Stimulated activated CD4-positive, alpha-beta T cell treated with anti-CD3 and anti-CD28 coated beads, Interleukin-12 subunit alpha, Interleukin-12 subunit beta, amount 100 ng/mL, for 24 hours (primary cell): ENCODE measurements around the gene NOS3.
A peak's percentile ranks its signal among the peaks of the same experiment; 100 is the strongest.

Experiments used
- DNase-seq, 2 experiments: peaks; one replicate each; pipeline ENCODE4 v3.0.0-alpha.2; 2020; ENCODE audit warnings: low read depth in 2 of 2

Gene NOS3

GRCh38 chr7:150979713-150980390 lies 11.0 kb upstream of the NOS3 start:
- DNase-seq, result no peak

GRCh38 chr7:150980663-150981062 lies 10.2 kb upstream of the NOS3 start:
- DNase-seq, result no peak

- DNase-seq, result no peak
Observed at GRCh38 chr7:150981644-150982043, 9.2 kb upstream of the NOS3 start.

GRCh38 chr7:150982351-150982750 lies 8.5 kb upstream of the NOS3 start:
- no peak for DNase-seq

- no peak for DNase-seq
Observed at GRCh38 chr7:150983893-150984368, 6.9 kb upstream of the NOS3 start.

- peak in 1 of 2 experiments; percentile 65 for DNase-seq
Observed at GRCh38 chr7:150986099-150986512, 4.7 kb upstream of the NOS3 start.

GRCh38 chr7:150986556-150986955 lies 4.3 kb upstream of the NOS3 start:
- no peak for DNase-seq

- DNase-seq, result peak in 1 of 2 experiments; percentile 68
Observed at GRCh38 chr7:150988230-150989226, 2.3 kb upstream of the NOS3 start.

- no peak for DNase-seq
Observed at GRCh38 chr7:150989456-150989855, 1.4 kb upstream of the NOS3 start.

GRCh38 chr7:150992051-150992640 lies 1.3 kb downstream of the NOS3 start:
- DNase-seq, result no peak

GRCh38 chr7:150992833-150993302 lies 2.1 kb downstream of the NOS3 start:
- DNase-seq, result no peak

GRCh38 chr7:150993511-150993910 lies 2.7 kb downstream of the NOS3 start:
- no peak for DNase-seq

- DNase-seq, result no peak
Observed at GRCh38 chr7:150994141-150994837, 3.5 kb downstream of the NOS3 start.

GRCh38 chr7:150994838-150995510 lies 4.2 kb downstream of the NOS3 start:
- no peak for DNase-seq

- DNase-seq, result no peak
Observed at GRCh38 chr7:150996376-150997074, 5.7 kb downstream of the NOS3 start.

- no peak for DNase-seq
Observed at GRCh38 chr7:150997075-150997511, 6.3 kb downstream of the NOS3 start.

GRCh38 chr7:150997817-150998216 lies 7.0 kb downstream of the NOS3 start:
- no peak for DNase-seq

GRCh38 chr7:150998341-150998740 lies 7.5 kb downstream of the NOS3 start:
- no peak for DNase-seq

GRCh38 chr7:150999001-150999400 lies 8.2 kb downstream of the NOS3 start:
- DNase-seq, result no peak

- no peak for DNase-seq
Observed at GRCh38 chr7:150999497-151000230, 8.8 kb downstream of the NOS3 start.
